ENCODE data around the gene CALM3. TPM values are rescaled to one million over a fixed set of nuclear protein-coding genes. Genes with fewer than 3 reads are reported as not detected.
"Not testable (repeated sequence)": the region's sequence is repeated elsewhere in the genome, so short reads cannot be mapped to it uniquely, and the experiment has no call there.

The CALM3 gene
- polyA plus RNA-seq, 1 donor, result 185 TPM

GRCh38 chr19:46614114-46614722 is 13.1 kb downstream of the CALM3 start:
- no peak for DNase-seq (ENCODE audit: low read depth)

- no peak for DNase-seq (ENCODE audit: low read depth)
These were observed 14.8 kb downstream of the CALM3 start for GRCh38 chr19:46615966-46616365.

GRCh38 chr19:46616631-46617322 is 15.6 kb downstream of the CALM3 start:
- no peak for DNase-seq (ENCODE audit: low read depth)

- no peak for DNase-seq (ENCODE audit: low read depth)
These were observed 16.5 kb downstream of the CALM3 start for GRCh38 chr19:46617601-46618000.

DNA sequence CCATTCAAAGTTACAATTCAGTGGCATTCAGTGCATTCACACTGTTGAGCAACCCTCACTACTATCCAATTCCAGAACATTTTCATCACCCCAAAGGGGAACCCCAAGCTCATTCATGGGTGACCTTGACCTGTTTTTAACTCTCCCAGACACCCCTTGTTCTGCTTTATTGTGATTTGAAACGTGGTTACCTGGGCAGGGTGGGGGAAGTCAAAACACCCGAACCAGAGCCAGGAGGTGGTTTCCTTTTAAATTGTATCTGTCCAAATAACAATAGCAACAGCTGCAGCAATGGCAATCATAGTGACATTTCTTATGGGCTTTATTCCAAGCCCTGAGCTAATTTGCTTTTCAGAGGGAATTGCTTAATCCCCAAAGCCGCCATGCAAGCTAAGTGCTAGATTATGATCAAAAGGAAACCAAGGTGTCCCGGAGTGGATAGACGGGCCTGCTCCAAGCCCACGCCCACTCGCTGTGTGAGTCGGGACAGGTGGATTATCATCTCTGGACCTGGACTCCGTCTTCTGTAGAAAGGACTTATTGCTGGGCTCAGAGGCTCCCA is 17.6 kb downstream of the CALM3 start:
- DNase-seq (ENCODE audit: low read depth), result no peak

DNA sequence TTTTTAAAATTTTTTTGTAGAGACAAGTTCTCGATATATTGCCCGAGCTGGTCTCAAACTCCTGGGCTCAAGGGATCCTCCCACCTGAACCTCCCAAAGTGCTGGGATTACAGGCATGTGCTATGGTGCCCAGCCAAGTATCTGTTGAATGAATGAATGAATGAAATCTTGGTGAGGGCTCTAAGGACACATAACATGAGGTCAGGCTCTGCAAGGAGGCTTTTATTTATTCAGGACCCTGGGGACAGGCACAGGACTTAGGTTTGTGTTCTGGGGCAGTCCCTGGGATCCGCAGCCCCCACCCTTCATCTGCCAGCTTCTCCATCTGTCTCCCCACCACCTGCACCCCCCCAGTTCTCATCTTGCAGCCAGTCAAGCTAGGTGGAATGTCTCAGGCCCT is 19.1 kb downstream of the CALM3 start:
- DNase-seq (ENCODE audit: low read depth), result no peak

GRCh38 chr19:46620716-46621115 is 19.6 kb downstream of the CALM3 start:
- DNase-seq (ENCODE audit: low read depth), result no peak

DNA sequence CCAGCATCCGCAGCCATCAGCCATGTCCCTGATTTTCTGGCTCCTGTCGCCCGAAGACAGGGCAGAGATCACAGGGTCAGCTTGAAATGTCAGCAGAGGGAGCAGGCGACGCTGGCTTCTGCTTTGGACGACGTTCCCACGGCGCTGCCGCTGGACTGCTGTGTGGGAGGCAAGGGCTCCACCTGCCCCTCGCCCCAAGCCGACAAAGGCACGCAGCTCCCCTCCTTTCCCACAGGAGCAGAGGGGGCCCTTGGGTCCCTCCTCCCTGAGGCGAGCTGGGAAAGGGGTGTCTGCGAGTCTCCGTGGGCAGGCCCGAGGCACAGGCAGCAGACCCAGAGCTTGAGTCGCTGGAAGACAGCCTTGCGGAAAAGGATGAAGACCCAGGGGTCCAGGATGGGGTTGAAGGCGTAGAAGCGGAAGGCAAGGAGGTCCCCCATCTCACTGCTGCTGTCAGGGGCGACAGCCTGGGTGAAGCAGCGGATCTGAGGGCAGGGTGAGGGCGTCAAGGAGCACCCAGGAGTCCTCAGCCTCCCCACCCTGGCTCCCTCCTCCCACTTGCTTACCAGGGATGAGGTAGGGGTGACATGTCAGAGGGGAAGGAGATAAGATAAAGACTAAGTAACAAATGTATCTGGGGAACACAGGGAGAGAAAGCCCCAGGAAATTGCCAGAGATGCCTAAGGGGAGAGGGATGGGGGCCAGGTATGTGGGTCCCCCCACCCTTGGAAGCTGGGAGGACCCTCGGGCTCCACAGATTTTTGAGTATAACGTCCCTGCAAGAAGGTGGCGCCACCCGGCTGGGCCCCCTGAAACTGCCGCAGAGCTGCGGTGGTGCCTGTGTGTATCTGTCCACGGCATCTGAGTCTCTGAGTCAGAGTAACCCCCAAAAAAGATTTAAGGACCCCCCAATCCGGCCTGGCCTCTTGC is 20.3 kb downstream of the CALM3 start:
- DNase-seq (ENCODE audit: low read depth), result no peak

- DNase-seq (ENCODE audit: low read depth), result no peak
These were observed 21.0 kb downstream of the CALM3 start for GRCh38 chr19:46622118-46622446.

- DNase-seq (ENCODE audit: low read depth), result no peak
These were observed 22.9 kb downstream of the CALM3 start for GRCh38 chr19:46623915-46624502.

- DNase-seq (ENCODE audit: low read depth), result no peak
These were observed 24.0 kb downstream of the CALM3 start, which contains the start of gene PTGIR for GRCh38 chr19:46624958-46625661. TSS of gene PTGIR (minus strand) at chr19:46625089. CDS start at chr19:46624225, 864 bp downstream.

DNA sequence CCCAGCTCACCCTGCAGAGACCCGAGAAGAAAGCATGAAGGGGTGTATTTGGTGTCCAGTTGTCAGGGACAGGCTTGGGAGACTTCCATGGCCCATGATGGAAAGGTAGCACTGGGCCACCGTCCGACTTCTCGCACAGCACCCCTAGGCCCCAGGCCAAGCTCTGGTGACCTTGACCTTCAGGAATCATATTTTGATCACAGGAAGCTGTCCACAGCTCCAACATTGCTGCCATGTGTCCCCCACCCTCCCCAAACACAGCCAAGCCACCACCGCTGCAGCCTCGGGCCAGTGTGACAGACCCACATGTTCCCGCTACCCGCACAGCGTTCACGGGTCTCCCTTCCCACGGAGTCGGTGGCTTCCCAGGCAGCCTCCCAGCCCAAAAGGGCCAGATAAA is 24.6 kb downstream of the CALM3 start:
- DNase-seq (ENCODE audit: low read depth), result no peak

DNA sequence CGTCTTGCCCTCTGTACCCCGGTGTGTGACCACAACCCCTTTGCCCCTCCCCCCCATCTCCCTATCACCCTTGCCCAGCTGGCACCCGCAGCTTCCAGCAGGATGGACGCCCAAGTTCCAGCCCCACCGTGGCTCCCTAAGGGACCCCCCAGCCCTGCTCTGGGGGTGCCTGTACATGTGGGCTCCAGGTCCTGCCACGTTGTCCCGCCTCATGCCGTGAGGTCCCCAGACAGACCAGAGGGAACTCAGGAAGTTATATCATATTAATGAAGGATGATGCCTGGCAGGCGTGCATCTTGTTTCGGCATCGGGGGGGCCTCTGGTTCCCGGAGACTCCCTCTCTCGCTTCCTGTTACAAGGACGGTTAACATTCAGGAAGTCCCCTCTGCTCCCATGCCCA is 25.3 kb downstream of the CALM3 start:
- no peak for DNase-seq (ENCODE audit: low read depth)

DNA sequence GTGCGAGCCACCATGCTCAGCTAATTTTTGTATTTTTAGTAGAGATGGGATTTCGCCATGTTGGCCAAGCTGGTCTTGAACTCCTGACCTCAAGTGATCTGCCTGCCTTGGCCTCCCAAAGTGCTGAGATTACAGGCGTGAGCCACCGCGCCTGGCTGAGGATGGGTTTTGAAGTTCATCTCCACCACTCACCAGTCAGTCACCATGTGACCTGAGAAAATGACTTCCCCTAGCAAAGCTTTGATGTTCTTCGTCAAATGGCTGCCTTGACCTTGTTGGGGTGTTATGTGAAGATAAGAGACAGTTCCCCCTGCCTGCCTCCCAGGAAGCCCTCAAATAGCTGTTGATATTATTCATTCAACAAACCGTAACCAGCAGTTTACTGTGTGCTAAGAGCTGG is 27.8 kb downstream of the CALM3 start:
- DNase-seq (ENCODE audit: low read depth), result not testable (repeated sequence)

GRCh38 chr19:46629546-46630025 is 28.5 kb downstream of the CALM3 start:
- DNase-seq (ENCODE audit: low read depth), result no peak

DNA sequence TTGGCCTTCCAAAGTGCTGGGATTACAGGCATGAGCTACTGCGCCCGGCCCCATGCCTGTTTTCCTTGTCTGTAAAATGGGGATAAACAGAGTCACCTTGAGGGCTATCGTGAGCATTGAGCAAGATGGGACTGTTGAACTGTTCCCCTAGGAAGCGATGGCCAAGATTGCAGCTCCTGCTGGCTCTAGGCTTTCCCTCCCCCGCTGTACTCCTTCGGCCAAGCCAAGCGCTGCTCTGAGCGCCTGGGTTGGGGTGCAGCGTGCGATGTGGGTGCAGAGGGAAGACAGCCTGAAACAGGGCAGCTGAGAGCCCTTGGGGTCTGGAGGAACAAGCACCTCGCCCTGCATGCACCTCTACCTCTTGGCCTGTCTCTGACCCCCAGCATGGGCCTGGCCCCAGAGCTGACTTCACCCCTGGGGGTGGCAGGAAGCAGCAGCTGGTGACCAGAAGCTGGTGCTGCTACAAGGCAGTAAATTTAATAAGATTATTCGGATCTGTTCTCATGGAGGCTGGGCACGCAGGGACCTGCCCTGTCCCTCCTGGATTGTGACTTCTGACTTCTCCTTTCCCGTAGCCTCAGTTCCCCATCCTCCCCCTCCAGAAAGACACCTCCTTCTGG is 29.6 kb downstream of the CALM3 start:
- DNase-seq (ENCODE audit: low read depth), result no peak

- DNase-seq (ENCODE audit: low read depth), result no peak
These were observed 30.4 kb downstream of the CALM3 start for GRCh38 chr19:46631481-46631880.

DNA sequence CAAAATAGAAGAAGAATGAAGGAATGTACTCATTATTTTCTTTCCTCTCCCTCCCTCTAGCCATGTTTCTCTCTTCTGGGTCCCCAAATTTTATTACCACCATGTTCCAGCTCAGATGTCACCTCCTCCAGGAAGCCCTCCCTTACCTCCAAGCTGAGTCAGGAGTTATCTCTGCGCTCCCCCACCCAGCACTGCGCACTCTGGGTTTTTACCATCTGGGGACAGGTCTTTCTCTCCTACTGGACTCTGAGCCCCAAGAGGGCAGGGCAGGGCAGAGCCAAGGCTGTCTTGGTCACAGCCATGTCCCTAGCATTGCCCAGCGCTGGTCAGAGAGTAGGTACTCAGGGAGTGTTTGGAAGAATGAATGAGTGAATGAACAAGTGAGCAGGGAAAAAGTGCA is 32.0 kb downstream of the CALM3 start:
- no peak for DNase-seq (ENCODE audit: low read depth)

- no peak for DNase-seq (ENCODE audit: low read depth)
These were observed 33.0 kb downstream of the CALM3 start for GRCh38 chr19:46634045-46634655.

DNA sequence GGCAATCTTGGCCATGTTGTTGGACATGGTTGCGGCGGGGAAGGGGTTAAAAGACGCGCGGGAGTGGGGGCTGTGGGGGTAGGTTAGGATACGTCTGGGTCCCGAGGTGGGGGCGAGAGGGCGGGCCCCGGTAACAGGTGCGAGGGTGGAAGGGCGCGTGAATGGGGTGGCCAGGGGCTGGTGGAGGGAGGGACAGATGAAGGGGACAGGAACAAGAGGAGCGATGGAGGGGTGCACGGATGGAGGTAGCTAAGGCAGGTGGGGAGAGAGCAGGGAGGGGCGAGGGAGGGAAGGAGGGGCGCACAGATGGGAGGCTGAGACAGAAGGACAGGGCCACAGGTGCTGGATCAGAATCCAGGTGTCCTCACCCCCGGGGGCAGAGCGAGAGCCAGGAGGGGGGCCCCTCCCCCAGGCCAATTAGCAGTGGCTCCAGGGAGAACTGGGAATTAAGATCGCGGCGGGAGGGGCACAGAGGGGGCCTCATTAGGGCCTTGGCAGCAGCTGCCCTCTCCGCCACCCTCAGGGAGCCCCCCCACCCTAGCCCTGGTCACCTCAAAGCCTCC is 33.6 kb downstream of the CALM3 start:
- DNase-seq (ENCODE audit: low read depth), result no peak
